HCT116 (cell line): ENCODE results near the gene IFIT5. TPM values are rescaled to one million over a fixed set of nuclear protein-coding genes. Genes with fewer than 3 reads are reported as not detected.

ENCODE experiments used
- ATAC-seq: fragments of 200-7000 bp; cut with Tn5 transposase; 2 replicates; pipeline ENCODE4 v1.9.1; 2020; ENCODE audit warnings: mild to moderate bottlenecking, moderate library complexity
- BruUV-seq: library from RNA; stranded (reverse); fragments of 400-500 nt; replicated peaks from 2 replicates; lab custom pipeline; 2021; lab: Mats Ljungman, UMichigan
- CTCF ChIA-PET: fragments of 300-600 bp; sonication (Branson Sonifier 250); formaldehyde crosslinking; loops from one replicate; lab custom pipeline; 2021; ENCODE audit warnings: antibody characterized with exemption; lab: Charles Lee
- POLR2A ChIA-PET: fragments of 300-600, 350-600 bp; sonication (Branson Sonifier 250); formaldehyde crosslinking; loops from one replicate; lab custom pipeline; 2021; ENCODE audit warnings: antibody characterized with exemption; lab: Charles Lee
- RAD21 ChIA-PET, 2 experiments: fragments of 300-600 bp; sonication (Branson Sonifier 250); formaldehyde crosslinking; loops; one replicate each; lab custom pipeline; 2023; ENCODE audit warnings: low total read pairs in 2 of 2; ENCODE audit not compliant: uncharacterized antibody in 2 of 2, unreplicated experiment in 2 of 2, low non-redundant PET in 1 of 2; lab: Charles Lee
- DNase-seq: peaks from one replicate; pipeline ENCODE4 v3.0.0-alpha.2; 2010; ENCODE audit warnings: low read depth, low spot score
- H2AFZ ChIP-seq: fragments of 200-600 bp; shearing (Covaris generic), sonication (generic); 2 replicates; pipeline ENCODE4 v1.6.1; 2017; ENCODE audit warnings: low read depth, mixed run types, mixed read lengths, antibody characterized with exemption, low read length; ENCODE audit not compliant: poor library complexity, severe bottlenecking
- H3K27ac ChIP-seq: 2 replicates; pipeline ENCODE4 v1.5.1; 2012; ENCODE audit warnings: low read depth, low read length
- H3K27me3 ChIP-seq: fragments of 200-600 bp; sonication (generic); 2 replicates; pipeline ENCODE4 v1.6.1; 2016; ENCODE audit warnings: mixed run types, low read length, mixed read lengths; ENCODE audit not compliant: insufficient read depth
- H3K36me3 ChIP-seq, 2 experiments: fragments of 200-500 bp in 1 of 2; fragments of 200-600 bp in 1 of 2; sonication (Bioruptor generic) in 1 of 2; sonication (generic) in 1 of 2; 2 replicates each; pipeline versions ENCODE4 v1.5.1 to v1.6.1; 2014 to 2016; ENCODE audit warnings: low read length in 2 of 2, inconsistent platforms in 1 of 2, mixed read lengths in 1 of 2, mixed run types in 1 of 2; ENCODE audit not compliant: insufficient read depth in 2 of 2, control insufficient read depth in 1 of 2
- H3K4me1 ChIP-seq, 2 experiments: fragments of 200-600 bp in 1 of 2; sonication (generic) in 1 of 2; 2 replicates each; pipeline versions ENCODE4 v1.5.1 to v1.6.1; 2012 to 2017; ENCODE audit warnings: low read length in 2 of 2, inconsistent platforms in 1 of 2, mild to moderate bottlenecking in 1 of 2, mixed read lengths in 1 of 2, mixed run types in 1 of 2, moderate library complexity in 1 of 2; ENCODE audit not compliant: insufficient read depth in 2 of 2, control insufficient read depth in 1 of 2
- H3K4me2 ChIP-seq: fragments of 200-600 bp; sonication (generic); 2 replicates; pipeline ENCODE4 v1.6.1; 2017; ENCODE audit warnings: mixed run types, low read length, mixed read lengths
- H3K4me3 ChIP-seq, 2 experiments: fragments of 200-600 bp in 1 of 2; sonication (generic) in 1 of 2; replicated peaks in 1 of 2; 2 replicates each; pipeline ENCODE4 v1.5.1; 2011 to 2016; ENCODE audit warnings: low read length in 2 of 2, control low read depth in 1 of 2, low read depth in 1 of 2, mild to moderate bottlenecking in 1 of 2, mixed read lengths in 1 of 2, mixed run types in 1 of 2
- H3K79me2 ChIP-seq: fragments of 200-600 bp; sonication (generic); 2 replicates; pipeline ENCODE4 v1.6.1; 2017; ENCODE audit warnings: mild to moderate bottlenecking, mixed run types, low read length, moderate library complexity, mixed read lengths; ENCODE audit not compliant: insufficient read depth
- H3K9ac ChIP-seq: fragments of 200-600 bp; sonication (generic); 2 replicates; pipeline ENCODE4 v1.6.1; 2016; ENCODE audit warnings: low read length, mixed read lengths
- H3K9me2 ChIP-seq: fragments of 200-600 bp; sonication (generic), shearing (Covaris generic); 2 replicates; pipeline ENCODE4 v1.6.1; 2017; ENCODE audit warnings: mixed run types, mild to moderate bottlenecking, moderate library complexity; ENCODE audit not compliant: insufficient read depth
- H3K9me3 ChIP-seq, 2 experiments: fragments of 200-500 bp in 1 of 2; fragments of 200-600 bp in 1 of 2; sonication (Bioruptor generic) in 1 of 2; sonication (generic) in 1 of 2; 2 replicates each; pipeline ENCODE4 v1.6.1; 2014 to 2017; ENCODE audit warnings: low read length in 2 of 2, mixed read lengths in 2 of 2, inconsistent platforms in 1 of 2, low read depth in 1 of 2, mild to moderate bottlenecking in 1 of 2, mixed run types in 1 of 2, moderate library complexity in 1 of 2; ENCODE audit not compliant: control insufficient read depth in 1 of 2, insufficient read depth in 1 of 2
- H4K20me1 ChIP-seq: fragments of 200-600 bp; sonication (generic), shearing (Covaris generic); 2 replicates; pipeline ENCODE4 v1.6.1; 2017; ENCODE audit warnings: mixed run types, mild to moderate bottlenecking, moderate library complexity; ENCODE audit not compliant: insufficient read depth
- ATF3 ChIP-seq: IDR thresholded peaks from 2 replicates; pipeline ENCODE4 v1.6.1; 2012
- CBX3 ChIP-seq: IDR thresholded peaks from 2 replicates; pipeline ENCODE4 v1.6.1; 2012; ENCODE audit warnings: low read depth
- CEBPB ChIP-seq: IDR thresholded peaks from 2 replicates; pipeline ENCODE4 v1.6.1; 2012; ENCODE audit warnings: low read depth
- ELF1 ChIP-seq: IDR thresholded peaks from 2 replicates; pipeline ENCODE4 v1.6.1; 2012; ENCODE audit warnings: low read depth, borderline replicate concordance
- EZH2 ChIP-seq: fragments of 200-600 bp; sonication (generic); IDR thresholded peaks from 2 replicates; pipeline ENCODE4 v1.6.1; 2017; ENCODE audit warnings: antibody characterized with exemption, mixed run types
- EZH2phosphoT487 ChIP-seq: fragments of 200-600 bp; IDR thresholded peaks from 2 replicates; pipeline ENCODE4 v1.6.1; 2018; ENCODE audit warnings: antibody characterized with exemption, borderline replicate concordance
- FOSL1 ChIP-seq: IDR thresholded peaks from 2 replicates; pipeline ENCODE4 v1.6.1; 2012; ENCODE audit warnings: low read depth
- JUND ChIP-seq: IDR thresholded peaks from 2 replicates; pipeline ENCODE4 v1.6.1; 2012
- MAX ChIP-seq: IDR thresholded peaks from 2 replicates; pipeline ENCODE4 v1.6.1; 2012
- POLR2A ChIP-seq: IDR thresholded peaks from 2 replicates; pipeline ENCODE4 v1.7.0; 2011; ENCODE audit warnings: borderline replicate concordance; ENCODE audit not compliant: insufficient read depth, insufficient read length; ENCODE audit errors: extremely low read depth
- POLR2AphosphoS5 ChIP-seq: IDR thresholded peaks from 2 replicates; pipeline ENCODE4 v1.6.1; 2011; ENCODE audit warnings: mild to moderate bottlenecking, low read depth, low read length, moderate library complexity
- RAD21 ChIP-seq: IDR thresholded peaks from 2 replicates; pipeline ENCODE4 v1.6.1; 2012; ENCODE audit warnings: low read depth, mild to moderate bottlenecking
- SIN3A ChIP-seq: IDR thresholded peaks from 2 replicates; pipeline ENCODE4 v1.6.1; 2012; ENCODE audit warnings: low read depth
- SP1 ChIP-seq: IDR thresholded peaks from 2 replicates; pipeline ENCODE4 v1.6.1; 2012; ENCODE audit warnings: low read depth
- SRF ChIP-seq: IDR thresholded peaks from 2 replicates; pipeline ENCODE4 v1.6.1; 2012; ENCODE audit warnings: low read depth
- TCF7L2 ChIP-seq: IDR thresholded peaks from 2 replicates; pipeline ENCODE4 v1.7.0; 2011; ENCODE audit warnings: borderline replicate concordance, inconsistent platforms; ENCODE audit not compliant: insufficient read depth, insufficient read length; ENCODE audit errors: extremely low read depth
- YY1 ChIP-seq: IDR thresholded peaks from 2 replicates; pipeline ENCODE4 v1.6.1; 2011; ENCODE audit warnings: low read length, low read depth, moderate library complexity, mild to moderate bottlenecking; ENCODE audit not compliant: insufficient replicate concordance; ENCODE audit errors: extremely low read depth
- ZFX ChIP-seq: fragments of 450-650 bp; IDR thresholded peaks from 2 replicates; pipeline ENCODE4 v1.6.1; 2017
- intact Hi-C: fragments of 100-400 bp; cut with micrococcal nuclease; formaldehyde crosslinking; loops from 2 replicates; pipeline ENCODE4 v1.10.0; 2022
- total RNA-seq: library from RNA; stranded (reverse); gene quantifications from one replicate; pipeline ENCODE4 v1.2.1, GENCODE V29; 2021; ENCODE audit not compliant: unreplicated experiment
- TF ChIP-seq, protein P1 (sequence below): IDR thresholded peaks from 2 replicates; pipeline ENCODE4 v1.6.1; 2012; ENCODE audit warnings: low read depth
- TF ChIP-seq, protein P2 (sequence below), 3 experiments: fragments of 200-600 bp in 1 of 3; sonication (generic) in 1 of 3; IDR thresholded peaks in 2 of 3; conservative IDR thresholded peaks in 1 of 3; 2 replicates each; pipeline ENCODE4 v1.5.1; 2012 to 2017; ENCODE audit warnings: low read depth in 2 of 3, low read length in 2 of 3, antibody characterized with exemption in 1 of 3, borderline replicate concordance in 1 of 3, control low read depth in 1 of 3, mild to moderate bottlenecking in 1 of 3, mixed read lengths in 1 of 3, mixed run types in 1 of 3, moderate library complexity in 1 of 3; ENCODE audit not compliant: insufficient read depth in 1 of 3

The IFIT5 gene
- total RNA-seq, 1 experiment from 2014 or later: 11.1 TPM

DNA sequence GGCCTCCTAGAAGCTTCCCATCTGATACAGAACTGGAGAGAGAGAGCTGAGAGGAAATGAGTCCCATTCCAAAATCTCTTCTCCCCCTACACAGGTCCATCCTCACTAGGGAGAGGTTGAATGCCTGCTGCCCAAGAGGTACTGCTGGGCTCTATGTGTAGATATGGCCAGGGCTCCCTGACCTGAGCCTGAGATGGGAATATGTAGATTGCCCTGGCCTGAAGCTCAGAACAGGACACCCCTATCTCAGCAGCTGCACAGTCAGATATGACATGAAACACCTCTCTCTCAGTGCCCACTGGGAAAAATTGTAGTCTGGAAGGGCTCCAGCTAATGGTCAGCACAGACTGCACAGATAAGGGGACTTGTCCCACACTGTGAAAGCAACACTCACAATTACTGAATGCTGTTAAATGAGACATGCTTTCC is 39.6 kb upstream of the IFIT5 start:
- ChIA-PET RAD21 (no interaction called here), POLR2A (no interaction called here), CTCF (no interaction called here)
- Histone ChIP-seq H3K79me2 (no peaks in the 10 kb centered on the region), H3K4me2 (no peak overlapping the region), H3K4me1 (no peaks in the 10 kb centered on the region), H4K20me1 (no peaks in the 10 kb centered on the region), H3K9me3 (no peaks in the 10 kb centered on the region), H3K9ac (no peak overlapping the region), H2AFZ (no peak overlapping the region), H3K4me3 (no peak overlapping the region), H3K27me3 (no peaks in the 10 kb centered on the region), H3K36me3 (no peaks in the 10 kb centered on the region), H3K27ac (no peak overlapping the region), H3K9me2 (no peaks in the 10 kb centered on the region)
- BruUV-seq: no TSS peak
- DNase-seq: no peak
- no peak for ATAC-seq
- TF ChIP-seq ZFX (no peak), ELF1 (no peak), TCF7L2 (no peak), EZH2 (no peak), CBX3 (no peak), ATF3 (no peak), EZH2phosphoT487 (no peak), SP1 (no peak), SIN3A (no peak), POLR2A (no peak), RAD21 (no peak), SRF (no peak), POLR2AphosphoS5 (no peak), FOSL1 (no peak), MAX (no peak), YY1 (no peak), CEBPB (no peak), JUND (no peak)
- TF ChIP-seq, protein P1, sequence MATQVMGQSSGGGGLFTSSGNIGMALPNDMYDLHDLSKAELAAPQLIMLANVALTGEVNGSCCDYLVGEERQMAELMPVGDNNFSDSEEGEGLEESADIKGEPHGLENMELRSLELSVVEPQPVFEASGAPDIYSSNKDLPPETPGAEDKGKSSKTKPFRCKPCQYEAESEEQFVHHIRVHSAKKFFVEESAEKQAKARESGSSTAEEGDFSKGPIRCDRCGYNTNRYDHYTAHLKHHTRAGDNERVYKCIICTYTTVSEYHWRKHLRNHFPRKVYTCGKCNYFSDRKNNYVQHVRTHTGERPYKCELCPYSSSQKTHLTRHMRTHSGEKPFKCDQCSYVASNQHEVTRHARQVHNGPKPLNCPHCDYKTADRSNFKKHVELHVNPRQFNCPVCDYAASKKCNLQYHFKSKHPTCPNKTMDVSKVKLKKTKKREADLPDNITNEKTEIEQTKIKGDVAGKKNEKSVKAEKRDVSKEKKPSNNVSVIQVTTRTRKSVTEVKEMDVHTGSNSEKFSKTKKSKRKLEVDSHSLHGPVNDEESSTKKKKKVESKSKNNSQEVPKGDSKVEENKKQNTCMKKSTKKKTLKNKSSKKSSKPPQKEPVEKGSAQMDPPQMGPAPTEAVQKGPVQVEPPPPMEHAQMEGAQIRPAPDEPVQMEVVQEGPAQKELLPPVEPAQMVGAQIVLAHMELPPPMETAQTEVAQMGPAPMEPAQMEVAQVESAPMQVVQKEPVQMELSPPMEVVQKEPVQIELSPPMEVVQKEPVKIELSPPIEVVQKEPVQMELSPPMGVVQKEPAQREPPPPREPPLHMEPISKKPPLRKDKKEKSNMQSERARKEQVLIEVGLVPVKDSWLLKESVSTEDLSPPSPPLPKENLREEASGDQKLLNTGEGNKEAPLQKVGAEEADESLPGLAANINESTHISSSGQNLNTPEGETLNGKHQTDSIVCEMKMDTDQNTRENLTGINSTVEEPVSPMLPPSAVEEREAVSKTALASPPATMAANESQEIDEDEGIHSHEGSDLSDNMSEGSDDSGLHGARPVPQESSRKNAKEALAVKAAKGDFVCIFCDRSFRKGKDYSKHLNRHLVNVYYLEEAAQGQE: no peak
- TF ChIP-seq, protein P2, sequence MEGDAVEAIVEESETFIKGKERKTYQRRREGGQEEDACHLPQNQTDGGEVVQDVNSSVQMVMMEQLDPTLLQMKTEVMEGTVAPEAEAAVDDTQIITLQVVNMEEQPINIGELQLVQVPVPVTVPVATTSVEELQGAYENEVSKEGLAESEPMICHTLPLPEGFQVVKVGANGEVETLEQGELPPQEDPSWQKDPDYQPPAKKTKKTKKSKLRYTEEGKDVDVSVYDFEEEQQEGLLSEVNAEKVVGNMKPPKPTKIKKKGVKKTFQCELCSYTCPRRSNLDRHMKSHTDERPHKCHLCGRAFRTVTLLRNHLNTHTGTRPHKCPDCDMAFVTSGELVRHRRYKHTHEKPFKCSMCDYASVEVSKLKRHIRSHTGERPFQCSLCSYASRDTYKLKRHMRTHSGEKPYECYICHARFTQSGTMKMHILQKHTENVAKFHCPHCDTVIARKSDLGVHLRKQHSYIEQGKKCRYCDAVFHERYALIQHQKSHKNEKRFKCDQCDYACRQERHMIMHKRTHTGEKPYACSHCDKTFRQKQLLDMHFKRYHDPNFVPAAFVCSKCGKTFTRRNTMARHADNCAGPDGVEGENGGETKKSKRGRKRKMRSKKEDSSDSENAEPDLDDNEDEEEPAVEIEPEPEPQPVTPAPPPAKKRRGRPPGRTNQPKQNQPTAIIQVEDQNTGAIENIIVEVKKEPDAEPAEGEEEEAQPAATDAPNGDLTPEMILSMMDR (IDR thresholded peaks at IDR 0.05 in 2 of 3, conservative IDR thresholded peaks at IDR 0.05 in 1 of 3; ENCODE audit: borderline replicate concordance in 1 of 3, insufficient read depth in 1 of 3, low read depth in 2 of 3, low read length in 2 of 3): no peak
- intact Hi-C loops: no loop called here
